Endothelial cell (in vitro differentiated cells): Measurements from ENCODE around the gene PI4KB. TPM values are rescaled to one million over a fixed set of nuclear protein-coding genes. Genes with fewer than 3 reads are reported as not detected.
"Not testable (repeated sequence)": the region's sequence is repeated elsewhere in the genome, so short reads cannot be mapped to it uniquely, and the experiment has no call there.

Experiments
- DNase-seq: peaks from one replicate; pipeline ENCODE4 v3.0.0; 2021; ENCODE audit warnings: low spot score
- H3K27ac Mint-ChIP-seq: one replicate; pipeline ENCODE4 v1.8.0; 2021; ENCODE audit warnings: mixed read lengths, inconsistent platforms; ENCODE audit not compliant: unreplicated experiment
- H3K27me3 Mint-ChIP-seq: one replicate; pipeline ENCODE4 v1.8.0; 2021; ENCODE audit warnings: mild to moderate bottlenecking, moderate library complexity, mixed read lengths, inconsistent platforms; ENCODE audit not compliant: unreplicated experiment
- H3K36me3 Mint-ChIP-seq: one replicate; pipeline ENCODE4 v1.8.0; 2021; ENCODE audit warnings: mild to moderate bottlenecking, low read depth, mixed read lengths, inconsistent platforms; ENCODE audit not compliant: unreplicated experiment
- H3K4me1 Mint-ChIP-seq: one replicate; pipeline ENCODE4 v1.8.0; 2021; ENCODE audit warnings: mild to moderate bottlenecking, mixed read lengths, inconsistent platforms; ENCODE audit not compliant: unreplicated experiment
- H3K4me3 Mint-ChIP-seq: one replicate; pipeline ENCODE4 v1.8.0; 2021; ENCODE audit warnings: mild to moderate bottlenecking, mixed read lengths, inconsistent platforms; ENCODE audit not compliant: unreplicated experiment
- H3K9me3 Mint-ChIP-seq: one replicate; pipeline ENCODE4 v1.8.0; 2021; ENCODE audit warnings: mixed read lengths, inconsistent platforms; ENCODE audit not compliant: unreplicated experiment
- CTCF ChIP-seq: fragments of 200-600 bp; sonication (generic); IDR thresholded peaks from one replicate; pipeline ENCODE4 v1.5.0; 2021; ENCODE audit warnings: antibody characterized with exemption; ENCODE audit not compliant: unreplicated experiment
- total RNA-seq: library from RNA; stranded (reverse); fragmentation: NEBNext Ultra II Directional; extraction: Animal tissue kit (Norgen Biotek cat#: 25700); gene quantifications from one replicate; pipeline ENCODE4 v1.2.1, GENCODE V29; 2021; ENCODE audit not compliant: unreplicated experiment

The PI4KB gene
- total RNA-seq, 1 donor from 2014 or later: 50.3 TPM

- H3K9me3 Mint-ChIP-seq: no peaks in the 10 kb centered on the region
- DNase-seq: peak; percentile 23
Measured at GRCh38 chr1:151282883-151283725, 44.1 kb downstream of the PI4KB start.

GRCh38 chr1:151281969-151282882 is 45.0 kb downstream of the PI4KB start, which contains the start of gene ZNF687:
Gene ZNF687, plus strand, starts transcription at chr1:151282299. Its CDS starts 3,993 bp downstream, at chr1:151286292.
- H3K27me3 Mint-ChIP-seq: peaks cover 17% of the 10 kb centered on the region
- peaks cover 17% of the 10 kb centered on the region for H3K4me1 Mint-ChIP-seq
- H3K36me3 Mint-ChIP-seq: peaks cover 15% of the 10 kb centered on the region
- H3K4me3 Mint-ChIP-seq: peak within 1 kb of the TSS; percentile 97
- DNase-seq: peak; percentile 98
- no peak for TF ChIP-seq CTCF
- no peaks in the 10 kb centered on the region for H3K9me3 Mint-ChIP-seq
- H3K27ac Mint-ChIP-seq: peak within 1 kb of the TSS; percentile 99

More at GRCh38 chr1:151282883-151283725, 44.1 kb downstream of the PI4KB start:
- H3K4me1 Mint-ChIP-seq: peaks cover 17% of the 10 kb centered on the region
- H3K4me3 Mint-ChIP-seq: peak overlapping the region; percentile 92
- peaks cover 15% of the 10 kb centered on the region for H3K36me3 Mint-ChIP-seq
- peak overlapping the region; percentile 82 for H3K27ac Mint-ChIP-seq
- peaks cover 17% of the 10 kb centered on the region for H3K27me3 Mint-ChIP-seq
- no peak for TF ChIP-seq CTCF

- Mint-ChIP-seq H3K9me3 (no peaks in the 10 kb centered on the region), H3K36me3 (peaks cover 15% of the 10 kb centered on the region), H3K27ac (peak overlapping the region; percentile 99), H3K4me1 (peaks cover 17% of the 10 kb centered on the region), H3K27me3 (peaks cover 17% of the 10 kb centered on the region), H3K4me3 (peak overlapping the region; percentile 97)
- DNase-seq: peak; percentile 92
- peak; percentile 56 for TF ChIP-seq CTCF
Measured at GRCh38 chr1:151281225-151281968, 45.8 kb downstream of the PI4KB start.

GRCh38 chr1:151277249-151277648 is 50.0 kb downstream of the PI4KB start:
- no peak overlapping the region for H3K27ac Mint-ChIP-seq
- no peak overlapping the region for H3K4me3 Mint-ChIP-seq
- no peak for TF ChIP-seq CTCF
- no peaks in the 10 kb centered on the region for H3K9me3 Mint-ChIP-seq
- peaks cover 10% of the 10 kb centered on the region for H3K27me3 Mint-ChIP-seq
- peaks cover 12% of the 10 kb centered on the region for H3K36me3 Mint-ChIP-seq
- H3K4me1 Mint-ChIP-seq: peaks cover 4% of the 10 kb centered on the region
- DNase-seq: no peak

GRCh38 chr1:151275341-151275740 is 51.9 kb downstream of the PI4KB start:
- not testable (repeated sequence) for H3K9me3 Mint-ChIP-seq, H3K4me1 Mint-ChIP-seq, H3K27ac Mint-ChIP-seq, H3K4me3 Mint-ChIP-seq, H3K27me3 Mint-ChIP-seq, DNase-seq
- H3K36me3 Mint-ChIP-seq: peaks cover 12% of the 10 kb centered on the region
